Fibroblast of villous mesenchyme (primary cell): ENCODE measurements around the gene GRIA3. TPM values are rescaled to one million over a fixed set of nuclear protein-coding genes. Genes with fewer than 3 reads are reported as not detected.

ENCODE experiments used
- DNase-seq: peaks from one replicate; pipeline ENCODE4 v3.0.0-alpha.2; 2010; ENCODE audit warnings: low read depth
- H3K4me3 ChIP-seq: 2 replicates; pipeline ENCODE4 v1.5.1; 2011; ENCODE audit warnings: low read depth, mild to moderate bottlenecking, low read length
- CTCF ChIP-seq: IDR thresholded peaks from 2 replicates; pipeline ENCODE4 v1.5.1; 2012; ENCODE audit warnings: low read depth, mild to moderate bottlenecking, low read length; ENCODE audit not compliant: insufficient read depth
- total RNA-seq: library from RNA; depleted of rRNA; stranded (reverse); fragments of >200 nt; gene quantifications from 2 replicates; pipeline ENCODE4 v1.2.3, GENCODE V29; 2012

The GRIA3 gene
- total RNA-seq, 1 donor = 19.4 TPM

DNA sequence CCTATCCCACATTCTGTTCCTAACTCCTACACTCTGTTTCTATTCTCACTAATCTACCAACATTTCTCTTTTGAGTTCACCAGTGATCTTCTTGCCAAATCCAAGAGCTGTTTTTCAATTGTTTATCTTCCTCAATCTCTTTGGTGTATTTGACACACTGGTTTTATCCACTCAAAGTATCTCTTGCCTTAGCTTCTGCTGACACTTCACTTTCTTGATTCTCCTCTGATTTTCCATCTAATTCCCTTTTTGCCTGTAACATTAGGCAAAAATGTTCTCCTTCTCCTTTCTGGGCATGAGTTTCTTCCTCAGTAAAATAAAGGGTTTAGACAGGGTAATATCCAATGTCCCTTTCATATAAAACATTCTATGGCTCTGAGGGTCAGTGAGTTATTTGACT is 26.2 kb downstream of the GRIA3 start:
- no peak for TF ChIP-seq CTCF
- H3K4me3 ChIP-seq = no peak overlapping the region
- DNase-seq = no peak

GRCh38 chrX:123215397-123216089 is 31.5 kb downstream of the GRIA3 start:
- no peak for DNase-seq
- no peak for TF ChIP-seq CTCF
- H3K4me3 ChIP-seq = no peak overlapping the region

DNA sequence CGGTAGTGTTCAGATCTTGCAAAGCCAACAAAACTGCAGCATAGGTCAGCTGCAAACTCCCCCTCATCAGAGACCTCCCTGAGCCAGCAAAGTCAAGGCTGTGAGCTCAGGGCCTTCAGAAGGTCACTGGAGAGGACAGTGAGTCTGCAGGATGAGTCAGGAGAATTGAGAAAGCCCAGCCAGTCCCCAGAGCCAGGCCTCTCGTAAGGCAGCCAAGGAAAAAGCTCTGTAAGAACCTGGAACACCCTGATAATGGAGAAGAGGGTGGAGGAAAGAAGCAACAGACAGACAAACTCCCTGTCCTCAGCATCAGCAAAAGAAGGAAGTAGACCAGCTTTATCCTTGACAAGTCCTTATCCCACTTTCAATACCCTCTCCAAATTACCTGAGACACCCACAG is 33.0 kb downstream of the GRIA3 start:
- peak; percentile 49 for DNase-seq
- no peak for TF ChIP-seq CTCF
- H3K4me3 ChIP-seq = no peak overlapping the region

GRCh38 chrX:123217728-123218127 is 33.6 kb downstream of the GRIA3 start:
- no peak for DNase-seq
- TF ChIP-seq CTCF = no peak

GRCh38 chrX:123219916-123220315 is 35.8 kb downstream of the GRIA3 start:
- no peak for DNase-seq
- TF ChIP-seq CTCF = no peak
- H3K4me3 ChIP-seq = no peak overlapping the region

More at GRCh38 chrX:123217728-123218127, 33.6 kb downstream of the GRIA3 start:
- H3K4me3 ChIP-seq = no peak overlapping the region

GRCh38 chrX:123222920-123223319 is 38.8 kb downstream of the GRIA3 start:
- TF ChIP-seq CTCF = no peak
- no peak for DNase-seq
- H3K4me3 ChIP-seq = no peak overlapping the region

DNA sequence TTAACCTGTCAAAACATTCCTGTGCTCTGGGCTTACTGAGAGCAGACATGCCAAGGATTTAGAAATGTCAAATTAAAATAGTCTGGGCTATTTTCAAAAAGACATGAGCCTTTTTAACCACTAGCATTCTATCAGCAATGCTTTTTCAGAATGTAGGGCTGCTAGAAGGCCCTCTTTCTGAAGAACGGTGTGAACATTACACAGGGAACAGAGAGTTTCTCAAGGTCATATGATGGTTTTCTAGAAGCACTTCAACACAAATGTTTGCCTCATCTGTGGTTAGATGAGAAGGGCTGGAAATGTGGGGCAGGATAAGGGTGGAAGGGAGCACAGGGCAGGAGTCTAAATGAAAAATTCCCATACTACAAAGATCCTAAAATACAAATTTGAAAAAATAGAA is 39.3 kb downstream of the GRIA3 start:
- no peak overlapping the region for H3K4me3 ChIP-seq
- no peak for TF ChIP-seq CTCF
- no peak for DNase-seq
